ENCODE data around the gene GARIN5A.
"Not testable (repeated sequence)": the region's sequence is repeated elsewhere in the genome, so short reads cannot be mapped to it uniquely, and the experiment has no call there.

Gene GARIN5A

DNA sequence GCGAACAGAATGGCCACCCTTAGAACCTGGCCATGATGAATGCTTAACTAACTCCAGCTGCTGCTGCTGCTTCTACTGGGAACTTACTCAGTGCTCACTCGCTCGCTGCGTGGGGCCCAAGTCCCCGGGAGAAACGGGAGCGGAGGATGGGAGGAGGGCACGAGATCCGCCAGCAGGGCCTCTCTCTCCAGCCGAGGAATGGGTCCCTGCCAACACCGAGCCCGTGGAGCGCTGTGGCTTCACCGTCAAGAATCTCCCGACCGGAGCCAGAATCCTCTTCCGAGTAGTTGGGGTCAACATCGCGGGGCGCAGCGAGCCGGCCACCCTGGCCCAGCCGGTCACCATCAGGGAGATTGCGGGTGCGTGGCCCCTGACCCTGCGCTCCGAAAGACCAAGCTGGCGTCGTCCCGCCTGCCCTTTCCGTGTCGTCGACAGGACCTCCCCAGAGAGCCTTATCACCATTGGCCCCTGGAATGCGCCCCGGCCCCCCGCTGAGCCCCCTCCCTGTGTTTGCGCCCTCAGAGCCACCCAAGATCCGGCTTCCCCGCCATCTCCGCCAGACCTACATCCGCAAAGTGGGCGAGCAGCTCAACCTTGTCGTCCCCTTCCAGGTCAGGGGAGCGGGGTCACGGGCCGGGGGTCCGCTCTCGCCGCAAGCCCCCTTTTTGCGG, 18.1 kb downstream of the GARIN5A start:
- Histone ChIP-seq H3K4me1 (ENCODE audit: insufficient read depth, low read length) (no peaks in the 10 kb centered on the region), H3K9ac (ENCODE audit: low read length) (no peak overlapping the region), H3K4me3 (ENCODE audit: low read depth in 1 of 2, low read length in 2 of 2) (no peak overlapping the region), H3K27ac (ENCODE audit: low read depth, low read length) (no peak overlapping the region), H3K9me3 (ENCODE audit: low read length) (no peaks in the 10 kb centered on the region), H3K36me3 (ENCODE audit: insufficient read depth, low read length) (no peaks in the 10 kb centered on the region), H3K27me3 (ENCODE audit: control insufficient read depth in 1 of 2, insufficient read depth in 2 of 2, low read length in 2 of 2) (peaks cover 0 to 38% of the 10 kb centered on the region in 2 donors)

DNA sequence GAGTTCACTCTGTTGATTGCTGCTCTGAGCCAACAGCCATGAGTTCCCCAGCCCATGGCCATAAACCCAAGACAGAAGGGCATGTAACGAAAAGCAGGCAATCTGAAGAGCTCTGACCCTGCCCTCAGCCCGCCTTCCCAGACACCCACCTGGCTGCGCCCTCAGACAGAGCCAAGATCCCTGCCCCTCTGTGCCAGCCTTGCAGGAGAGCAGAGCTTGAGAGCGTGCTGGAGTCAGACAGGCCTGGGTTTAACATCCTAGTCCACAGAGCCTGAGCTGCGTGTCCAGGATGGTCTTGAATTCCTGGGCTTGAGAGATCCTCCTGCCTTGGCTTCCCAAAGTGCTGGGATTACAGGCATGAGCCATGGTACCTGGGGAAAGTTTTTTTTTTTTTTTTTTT, 19.3 kb downstream of the GARIN5A start:
- no peaks in the 10 kb centered on the region for H3K9me3 ChIP-seq (ENCODE audit: low read length)
- H3K36me3 ChIP-seq (ENCODE audit: insufficient read depth, low read length): no peaks in the 10 kb centered on the region
- H3K27ac ChIP-seq (ENCODE audit: low read depth, low read length): no peak overlapping the region
- H3K9ac ChIP-seq (ENCODE audit: low read length): no peak overlapping the region
- H3K4me1 ChIP-seq (ENCODE audit: insufficient read depth, low read length): no peaks in the 10 kb centered on the region
- H3K27me3 ChIP-seq (ENCODE audit: control insufficient read depth in 1 of 2, insufficient read depth in 2 of 2, low read length in 2 of 2): peaks cover 0 to 38% of the 10 kb centered on the region in 2 donors
- H3K4me3 ChIP-seq (ENCODE audit: low read depth in 1 of 2, low read length in 2 of 2): no peak overlapping the region

DNA sequence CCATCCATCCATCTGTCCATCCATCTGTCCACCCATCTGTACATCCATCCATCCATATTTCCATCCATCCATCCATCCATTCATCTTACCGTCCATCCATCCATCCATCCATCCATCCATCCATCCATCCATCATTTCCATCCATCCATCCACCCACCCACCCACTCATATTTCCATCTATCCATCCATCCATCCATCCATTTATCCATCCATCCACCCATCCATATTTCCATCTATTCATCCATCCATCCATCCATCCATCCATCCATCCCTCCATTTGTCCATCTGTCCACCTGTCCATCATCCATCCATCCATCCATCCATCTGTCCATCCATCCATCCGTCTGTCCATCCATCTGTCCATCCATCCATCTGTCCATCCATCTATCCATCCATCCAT, 20.7 kb downstream of the GARIN5A start:
- Histone ChIP-seq H3K27ac (ENCODE audit: low read depth, low read length) (no peak overlapping the region), H3K27me3 (ENCODE audit: control insufficient read depth in 1 of 2, insufficient read depth in 2 of 2, low read length in 2 of 2) (peaks cover 0 to 35% of the 10 kb centered on the region in 2 donors), H3K9me3 (ENCODE audit: low read length) (no peaks in the 10 kb centered on the region), H3K9ac (ENCODE audit: low read length) (no peak overlapping the region), H3K4me1 (ENCODE audit: insufficient read depth, low read length) (no peaks in the 10 kb centered on the region), H3K36me3 (ENCODE audit: insufficient read depth, low read length) (no peaks in the 10 kb centered on the region), H3K4me3 (ENCODE audit: low read depth in 1 of 2, low read length in 2 of 2) (no peak overlapping the region)

DNA sequence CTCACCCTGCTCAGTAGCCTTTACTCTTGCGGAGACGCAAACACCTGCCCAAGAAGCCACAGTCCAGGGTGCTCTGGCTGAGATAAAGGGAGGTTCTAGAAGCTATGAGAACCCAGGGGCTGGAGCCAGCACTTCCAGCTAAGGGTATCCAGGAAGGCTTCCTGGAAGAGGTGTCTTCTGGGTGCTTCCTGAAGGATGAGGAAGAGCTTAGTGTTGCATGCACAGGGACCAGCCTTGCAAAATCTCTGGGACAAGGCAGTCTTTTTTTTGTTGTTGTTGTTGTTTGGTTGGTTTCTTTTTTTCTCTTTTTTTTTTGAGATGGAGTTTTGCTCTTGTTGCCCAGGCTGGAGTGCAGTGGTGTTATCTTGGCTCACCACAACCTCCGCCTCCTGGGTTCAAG, 23.4 kb downstream of the GARIN5A start:
- Histone ChIP-seq H3K4me1 (ENCODE audit: insufficient read depth, low read length) (no peaks in the 10 kb centered on the region), H3K27me3 (ENCODE audit: control insufficient read depth in 1 of 2, insufficient read depth in 2 of 2, low read length in 2 of 2) (peaks cover 0 to 19% of the 10 kb centered on the region in 2 donors), H3K36me3 (ENCODE audit: insufficient read depth, low read length) (no peaks in the 10 kb centered on the region), H3K27ac (ENCODE audit: low read depth, low read length) (no peak overlapping the region), H3K4me3 (ENCODE audit: low read depth in 1 of 2, low read length in 2 of 2) (no peak overlapping the region), H3K9me3 (ENCODE audit: low read length) (no peaks in the 10 kb centered on the region), H3K9ac (ENCODE audit: low read length) (no peak overlapping the region)

DNA sequence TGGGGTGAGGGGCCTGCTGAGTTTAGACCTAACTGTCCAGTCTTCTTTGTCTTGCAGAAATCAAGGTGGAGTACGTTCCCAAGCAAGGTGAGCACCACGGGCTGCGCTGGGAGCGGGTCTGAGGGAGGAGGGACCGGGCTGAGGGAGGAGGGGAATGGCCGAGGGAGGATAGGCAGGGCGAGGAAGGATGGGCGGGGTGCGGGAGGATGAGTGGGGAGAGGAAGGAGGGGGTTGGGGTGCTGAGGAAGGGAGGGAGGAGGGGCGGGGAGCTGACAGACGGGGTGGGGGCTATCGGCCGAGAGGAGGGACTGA, 25.5 kb downstream of the GARIN5A start:
- H3K27ac ChIP-seq (ENCODE audit: low read depth, low read length): no peak overlapping the region
- peaks cover 0 to 9% of the 10 kb centered on the region in 2 donors for H3K27me3 ChIP-seq (ENCODE audit: control insufficient read depth in 1 of 2, insufficient read depth in 2 of 2, low read length in 2 of 2)
- no peaks in the 10 kb centered on the region for H3K4me1 ChIP-seq (ENCODE audit: insufficient read depth, low read length)
- H3K4me3 ChIP-seq (ENCODE audit: low read depth in 1 of 2, low read length in 2 of 2): no peak overlapping the region
- no peaks in the 10 kb centered on the region for H3K36me3 ChIP-seq (ENCODE audit: insufficient read depth, low read length)
- no peaks in the 10 kb centered on the region for H3K9me3 ChIP-seq (ENCODE audit: low read length)
- H3K9ac ChIP-seq (ENCODE audit: low read length): no peak overlapping the region

DNA sequence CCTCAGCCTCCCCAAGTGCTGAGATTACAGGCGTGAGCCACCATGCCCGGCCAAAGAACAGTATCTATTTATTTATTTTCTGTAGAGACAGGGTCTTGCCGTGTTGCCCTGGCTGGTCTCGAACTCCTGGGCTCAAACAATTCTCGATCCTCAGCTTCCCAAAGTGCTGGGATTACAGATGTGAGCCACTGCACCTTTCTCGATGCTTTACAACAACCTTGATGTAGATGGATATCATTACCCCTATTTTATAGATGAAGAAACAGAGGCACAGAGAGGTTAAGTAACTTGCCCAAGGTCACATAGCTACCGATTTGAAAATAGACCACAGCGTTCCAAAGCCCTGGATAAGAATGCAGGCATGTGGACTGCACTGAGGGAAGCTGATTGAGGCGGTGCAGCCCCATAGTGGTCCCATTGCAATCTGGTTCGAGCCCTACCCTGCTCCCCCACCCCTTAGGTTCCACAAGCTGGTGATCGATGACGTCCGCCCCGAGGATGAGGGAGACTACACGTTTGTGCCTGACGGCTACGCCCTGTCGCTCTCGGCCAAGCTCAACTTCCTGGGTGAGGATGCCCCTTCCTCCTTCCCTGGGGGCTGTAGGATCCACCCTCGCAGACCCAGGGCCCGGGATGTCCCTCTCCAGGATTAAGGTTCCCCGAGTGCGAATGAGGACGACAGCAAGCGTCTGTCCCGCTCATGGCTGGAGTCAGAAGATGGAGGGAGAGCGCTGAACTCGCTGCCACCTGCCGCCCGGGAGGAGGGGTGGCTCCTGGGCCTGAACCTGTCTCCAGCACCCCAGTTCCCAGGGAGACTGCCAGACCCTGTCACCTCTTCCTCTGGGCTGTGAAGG, 26.1 kb downstream of the GARIN5A start:
- Histone ChIP-seq H3K36me3 (ENCODE audit: insufficient read depth, low read length) (no peaks in the 10 kb centered on the region), H3K27me3 (ENCODE audit: control insufficient read depth in 1 of 2, insufficient read depth in 2 of 2, low read length in 2 of 2) (peaks cover 0 to 9% of the 10 kb centered on the region in 2 donors), H3K9ac (ENCODE audit: low read length) (no peak overlapping the region), H3K27ac (ENCODE audit: low read depth, low read length) (no peak overlapping the region), H3K4me3 (ENCODE audit: low read depth in 1 of 2, low read length in 2 of 2) (no peak overlapping the region), H3K4me1 (ENCODE audit: insufficient read depth, low read length) (no peaks in the 10 kb centered on the region), H3K9me3 (ENCODE audit: low read length) (no peaks in the 10 kb centered on the region)

DNA sequence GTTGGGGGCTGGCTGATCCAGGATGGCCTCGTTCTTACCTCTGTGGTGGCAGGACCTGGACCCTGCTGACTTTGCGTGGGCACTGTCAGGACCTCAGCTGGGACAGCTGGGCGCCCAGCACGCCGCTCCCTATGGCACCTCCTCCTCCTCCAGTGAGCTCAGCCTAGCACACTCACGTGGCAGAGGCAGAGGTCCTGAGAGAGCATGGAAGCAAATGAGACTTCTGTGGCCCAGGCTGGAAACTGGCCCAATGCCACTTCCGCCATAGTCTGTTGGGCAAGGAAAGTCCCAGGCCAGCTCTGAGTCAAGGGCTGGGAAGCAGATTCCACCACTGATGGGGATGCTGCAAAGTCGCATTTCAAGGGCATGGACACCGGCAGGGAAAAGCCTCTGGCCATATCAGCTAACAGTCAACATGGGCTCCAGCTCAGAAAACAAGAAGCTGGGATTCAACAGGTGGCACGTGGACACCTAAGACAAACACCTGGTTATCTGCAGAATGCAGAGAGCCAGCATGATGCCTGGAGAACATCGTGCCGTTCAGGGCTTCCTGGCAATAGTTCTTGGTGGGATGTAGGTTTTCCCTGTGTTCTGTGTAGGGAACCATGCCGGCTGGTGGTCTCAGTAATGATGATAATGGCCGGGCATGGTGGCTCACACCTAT, 27.3 kb downstream of the GARIN5A start:
- Histone ChIP-seq H3K36me3 (ENCODE audit: insufficient read depth, low read length) (no peaks in the 10 kb centered on the region), H3K9ac (ENCODE audit: low read length) (no peak overlapping the region), H3K27me3 (ENCODE audit: control insufficient read depth in 1 of 2, insufficient read depth in 2 of 2, low read length in 2 of 2) (peaks cover 0 to 9% of the 10 kb centered on the region in 2 donors), H3K27ac (ENCODE audit: low read depth, low read length) (no peak overlapping the region), H3K4me1 (ENCODE audit: insufficient read depth, low read length) (no peaks in the 10 kb centered on the region), H3K9me3 (ENCODE audit: low read length) (no peaks in the 10 kb centered on the region), H3K4me3 (ENCODE audit: low read depth in 1 of 2, low read length in 2 of 2) (no peak overlapping the region)

DNA sequence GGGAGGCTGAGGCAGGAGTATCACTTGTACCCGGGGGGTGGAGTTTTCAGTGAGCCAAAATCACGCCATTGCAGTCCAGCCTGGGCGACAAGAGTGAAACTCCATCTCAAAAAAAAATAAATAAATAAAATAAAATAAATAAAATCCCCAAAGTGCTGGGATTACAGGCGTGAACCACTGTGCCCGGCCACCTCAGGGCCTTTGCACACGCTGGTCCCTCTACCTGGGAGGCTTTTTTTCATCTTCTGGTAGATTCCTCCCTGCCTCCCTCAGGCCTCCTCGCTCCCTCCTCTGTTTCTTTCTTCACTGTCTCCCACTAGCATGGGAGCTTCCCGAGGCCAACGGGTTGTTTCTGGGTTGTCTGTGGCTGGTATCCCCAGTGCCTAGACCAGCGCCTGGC, 28.9 kb downstream of the GARIN5A start:
- H3K36me3 ChIP-seq (ENCODE audit: insufficient read depth, low read length): no peaks in the 10 kb centered on the region
- no peak overlapping the region for H3K27ac ChIP-seq (ENCODE audit: low read depth, low read length)
- H3K4me3 ChIP-seq (ENCODE audit: low read depth in 1 of 2, low read length in 2 of 2): no peak overlapping the region

DNA sequence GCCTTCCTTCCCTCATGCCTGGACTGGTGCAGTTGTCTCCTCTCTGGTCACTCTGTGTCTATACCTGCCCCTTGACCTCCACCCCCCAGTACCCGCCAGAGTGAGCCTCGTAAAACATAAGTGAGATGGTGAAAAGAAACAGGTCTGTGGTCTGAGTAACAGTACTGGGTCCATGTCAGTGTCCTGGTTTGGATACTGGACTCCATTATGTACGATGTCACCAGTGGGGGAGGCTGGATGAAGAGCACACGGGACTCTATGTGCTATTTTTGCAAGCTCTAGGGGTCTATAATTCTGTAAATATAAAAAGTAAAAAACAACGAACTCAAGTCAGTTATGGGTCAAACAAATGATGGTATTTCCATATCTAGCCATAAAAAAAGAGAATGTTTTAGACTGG, 29.6 kb downstream of the GARIN5A start:
- no peak overlapping the region for H3K4me3 ChIP-seq (ENCODE audit: low read depth in 1 of 2, low read length in 2 of 2)
- H3K27me3 ChIP-seq (ENCODE audit: control insufficient read depth in 1 of 2, insufficient read depth in 2 of 2, low read length in 2 of 2): peaks cover 0 to 9% of the 10 kb centered on the region in 2 donors
- no peaks in the 10 kb centered on the region for H3K36me3 ChIP-seq (ENCODE audit: insufficient read depth, low read length)
- H3K27ac ChIP-seq (ENCODE audit: low read depth, low read length): no peak overlapping the region
- no peaks in the 10 kb centered on the region for H3K4me1 ChIP-seq (ENCODE audit: insufficient read depth, low read length)
- no peaks in the 10 kb centered on the region for H3K9me3 ChIP-seq (ENCODE audit: low read length)
- H3K9ac ChIP-seq (ENCODE audit: low read length): no peak overlapping the region

More for the DNA sequence above, 28.9 kb downstream of the GARIN5A start:
- Histone ChIP-seq H3K27me3 (ENCODE audit: control insufficient read depth in 1 of 2, insufficient read depth in 2 of 2, low read length in 2 of 2) (peaks cover 0 to 9% of the 10 kb centered on the region in 2 donors), H3K9ac (ENCODE audit: low read length) (no peak overlapping the region), H3K4me1 (ENCODE audit: insufficient read depth, low read length) (no peaks in the 10 kb centered on the region), H3K9me3 (ENCODE audit: low read length) (no peaks in the 10 kb centered on the region)

DNA sequence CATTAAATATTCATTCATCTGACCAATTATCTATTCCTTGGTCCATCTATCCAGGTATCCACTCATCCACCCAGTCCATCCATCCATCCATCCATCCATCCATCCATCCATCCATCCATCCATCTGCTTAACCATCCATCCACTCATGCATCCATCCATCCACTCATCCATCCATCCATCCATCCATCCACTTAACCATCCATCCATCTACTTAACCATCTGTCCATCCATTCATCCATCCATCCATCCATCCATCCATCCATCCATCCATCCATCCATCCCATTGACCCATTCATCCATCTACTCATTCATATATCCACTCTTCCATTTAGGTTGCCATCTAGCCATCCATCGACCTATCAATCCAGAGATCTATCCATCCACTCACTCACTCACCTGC, 32.6 kb downstream of the GARIN5A start:
- no peak overlapping the region for H3K4me3 ChIP-seq (ENCODE audit: low read depth in 1 of 2, low read length in 2 of 2)
- no peaks in the 10 kb centered on the region for H3K4me1 ChIP-seq (ENCODE audit: insufficient read depth, low read length)
- no peaks in the 10 kb centered on the region for H3K27me3 ChIP-seq (ENCODE audit: control insufficient read depth in 1 of 2, insufficient read depth in 2 of 2, low read length in 2 of 2)
- no peak overlapping the region for H3K9ac ChIP-seq (ENCODE audit: low read length)
- no peaks in the 10 kb centered on the region for H3K9me3 ChIP-seq (ENCODE audit: low read length)
- H3K27ac ChIP-seq (ENCODE audit: low read depth, low read length): no peak overlapping the region
- H3K36me3 ChIP-seq (ENCODE audit: insufficient read depth, low read length): no peaks in the 10 kb centered on the region

DNA sequence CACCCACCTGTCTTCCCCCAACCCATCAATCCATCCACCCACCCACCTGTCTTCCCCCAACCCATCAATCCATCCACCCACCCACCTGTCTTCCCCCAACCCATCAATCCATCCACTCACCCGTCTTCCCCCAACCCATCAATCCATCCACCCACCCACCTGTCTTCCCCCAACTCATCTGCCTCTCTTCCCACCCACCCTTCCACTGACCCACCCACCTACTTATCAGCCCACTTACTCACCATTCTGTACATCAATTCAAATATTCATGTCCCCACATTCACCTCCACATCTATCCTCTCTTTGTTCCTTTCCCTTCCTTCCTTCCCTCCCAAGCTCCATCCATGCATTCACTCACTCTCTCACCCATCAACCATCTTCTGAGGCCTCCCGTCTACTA, 37.5 kb downstream of the GARIN5A start:
- not testable (repeated sequence) for H3K4me3 ChIP-seq (ENCODE audit: low read depth in 1 of 2, low read length in 2 of 2)

More for the DNA sequence above, 37.5 kb downstream of the GARIN5A start:
- not testable (repeated sequence) for H3K4me1 ChIP-seq (ENCODE audit: insufficient read depth, low read length); H3K36me3 ChIP-seq (ENCODE audit: insufficient read depth, low read length); H3K9ac ChIP-seq (ENCODE audit: low read length); H3K9me3 ChIP-seq (ENCODE audit: low read length); H3K27ac ChIP-seq (ENCODE audit: low read depth, low read length)
- peaks cover 0 to 13% of the 10 kb centered on the region in 2 donors for H3K27me3 ChIP-seq (ENCODE audit: control insufficient read depth in 1 of 2, insufficient read depth in 2 of 2, low read length in 2 of 2)
